Renal cortical epithelial cell (primary cell): ENCODE data around the gene QSOX1. TPM values are rescaled to one million over a fixed set of nuclear protein-coding genes. Genes with fewer than 3 reads are reported as not detected.

Experiments
- DNase-seq: peaks from one replicate; pipeline ENCODE4 v3.0.0-alpha.2; 2011; ENCODE audit warnings: low read depth
- total RNA-seq: library from RNA; depleted of rRNA; stranded (reverse); fragments of >200 nt; gene quantifications from 2 replicates; pipeline ENCODE4 v1.2.3, GENCODE V29; 2014

The QSOX1 gene
- total RNA-seq, 1 donor from 2014 or later, result 199 TPM

GRCh38 chr1:180169640-180170195, 15.0 kb downstream of the QSOX1 start:
- DNase-seq, result no peak

- DNase-seq, result no peak
Observed at GRCh38 chr1:180170546-180171151, 16.0 kb downstream of the QSOX1 start.

- DNase-seq, result no peak
Observed at GRCh38 chr1:180171691-180172090, 17.0 kb downstream of the QSOX1 start.

- no peak for DNase-seq
Observed at GRCh38 chr1:180173451-180173850, 18.8 kb downstream of the QSOX1 start.

- no peak for DNase-seq
Observed at GRCh38 chr1:180173952-180174351, 19.3 kb downstream of the QSOX1 start.

- DNase-seq, result no peak
Observed at GRCh38 chr1:180175291-180175690, 20.6 kb downstream of the QSOX1 start.

- no peak for DNase-seq
Observed at GRCh38 chr1:180175806-180176205, 21.1 kb downstream of the QSOX1 start.

GRCh38 chr1:180176965-180177364, 22.3 kb downstream of the QSOX1 start:
- DNase-seq, result no peak

- no peak for DNase-seq
Observed at GRCh38 chr1:180177931-180178330, 23.3 kb downstream of the QSOX1 start.

GRCh38 chr1:180178511-180179161, 24.0 kb downstream of the QSOX1 start:
- DNase-seq, result peak; percentile 24

GRCh38 chr1:180179162-180179957, 24.7 kb downstream of the QSOX1 start:
- no peak for DNase-seq

- DNase-seq, result no peak
Observed at GRCh38 chr1:180181048-180181447, 26.4 kb downstream of the QSOX1 start.

GRCh38 chr1:180181996-180182642, 27.4 kb downstream of the QSOX1 start:
- DNase-seq, result no peak

- DNase-seq, result no peak
Observed at GRCh38 chr1:180182643-180183311, 28.1 kb downstream of the QSOX1 start.

GRCh38 chr1:180183426-180183825, 28.8 kb downstream of the QSOX1 start:
- no peak for DNase-seq

GRCh38 chr1:180184041-180184440, 29.4 kb downstream of the QSOX1 start:
- DNase-seq, result no peak

GRCh38 chr1:180185281-180185680, 30.6 kb downstream of the QSOX1 start:
- no peak for DNase-seq

- DNase-seq, result no peak
Observed at GRCh38 chr1:180185971-180186645, 31.4 kb downstream of the QSOX1 start.

GRCh38 chr1:180186831-180187230, 32.2 kb downstream of the QSOX1 start:
- DNase-seq, result no peak

GRCh38 chr1:180187626-180188025, 33.0 kb downstream of the QSOX1 start:
- no peak for DNase-seq

- DNase-seq, result peak; percentile 43
Observed at GRCh38 chr1:180188091-180188506, 33.4 kb downstream of the QSOX1 start.
